Skeletal muscle tissue (tissue), 4 donors: ENCODE results near the gene XYLT2. TPM values are rescaled to one million over a fixed set of nuclear protein-coding genes. Genes with fewer than 3 reads are reported as not detected.

Experiments
- H3K27ac ChIP-seq: one replicate; pipeline ENCODE4 v1.7.0; 2013; ENCODE audit warnings: mild to moderate bottlenecking, low read depth, low read length, inconsistent platforms
- H3K27me3 ChIP-seq, 3 donors: one replicate each; pipeline ENCODE4 v1.7.0; 2013; ENCODE audit warnings: low read length in 3 of 3; ENCODE audit not compliant: control insufficient read depth in 3 of 3, insufficient read depth in 3 of 3
- H3K36me3 ChIP-seq, 3 donors: one replicate each; pipeline ENCODE4 v1.7.0; 2013; ENCODE audit warnings: low read length in 3 of 3; ENCODE audit not compliant: control insufficient read depth in 3 of 3, insufficient read depth in 3 of 3
- H3K4me1 ChIP-seq, 3 donors: one replicate each; pipeline ENCODE4 v1.7.0; 2013; ENCODE audit warnings: low read length in 3 of 3, mild to moderate bottlenecking in 3 of 3; ENCODE audit not compliant: control insufficient read depth in 3 of 3, insufficient read depth in 3 of 3
- H3K4me3 ChIP-seq, 3 donors: one replicate each; pipeline ENCODE4 v1.7.0; 2013; ENCODE audit warnings: low read length in 3 of 3
- H3K9ac ChIP-seq, 3 donors: one replicate each; pipeline ENCODE4 v1.7.0; 2013; ENCODE audit warnings: low read length in 3 of 3, mild to moderate bottlenecking in 3 of 3, moderate library complexity in 2 of 3, low read depth in 1 of 3
- H3K9me3 ChIP-seq, 3 donors: one replicate each; pipeline ENCODE4 v1.7.0; 2013; ENCODE audit warnings: low read length in 3 of 3; ENCODE audit not compliant: control insufficient read depth in 3 of 3
- total RNA-seq: library from RNA; depleted of rRNA; stranded (reverse); fragments of >200 nt; gene quantifications from one replicate; pipeline ENCODE4 v1.2.3, GENCODE V29; 2014
- donor health status: Osteomylitis.

Gene XYLT2
- total RNA-seq, 1 donor from 2014 or later, result 24.0 TPM

DNA sequence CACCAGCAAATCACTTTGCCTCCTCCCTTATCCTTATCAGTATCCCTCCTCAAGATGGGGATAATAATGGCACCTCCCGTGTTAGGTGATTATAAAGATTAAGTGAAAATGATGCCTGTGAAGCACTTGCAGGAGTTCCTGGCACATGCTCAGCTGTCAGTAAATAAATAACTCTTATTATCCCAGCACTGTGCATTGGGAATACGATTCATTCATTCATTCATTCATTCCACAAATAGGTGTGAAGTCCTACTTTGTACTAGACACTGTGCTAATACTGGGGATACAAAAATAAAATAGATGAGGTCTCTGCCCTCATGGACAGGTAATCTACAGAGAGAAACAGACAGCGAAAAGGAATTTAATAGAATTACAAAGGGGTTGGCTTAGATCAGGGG lies 2.0 kb downstream of the XYLT2 start:
- peak overlapping the region in 1 of 3 donors; percentile 45 for H3K9ac ChIP-seq
- no peaks in the 10 kb centered on the region for H3K9me3 ChIP-seq
- H3K27ac ChIP-seq, result no peak overlapping the region
- peaks cover 0 to 1% (median 0%) of the 10 kb centered on the region in 3 donors for H3K27me3 ChIP-seq
- no peak overlapping the region for H3K4me3 ChIP-seq
- no peaks in the 10 kb centered on the region for H3K36me3 ChIP-seq
- peaks cover 18 to 26% (median 20%) of the 10 kb centered on the region in 3 donors for H3K4me1 ChIP-seq

DNA sequence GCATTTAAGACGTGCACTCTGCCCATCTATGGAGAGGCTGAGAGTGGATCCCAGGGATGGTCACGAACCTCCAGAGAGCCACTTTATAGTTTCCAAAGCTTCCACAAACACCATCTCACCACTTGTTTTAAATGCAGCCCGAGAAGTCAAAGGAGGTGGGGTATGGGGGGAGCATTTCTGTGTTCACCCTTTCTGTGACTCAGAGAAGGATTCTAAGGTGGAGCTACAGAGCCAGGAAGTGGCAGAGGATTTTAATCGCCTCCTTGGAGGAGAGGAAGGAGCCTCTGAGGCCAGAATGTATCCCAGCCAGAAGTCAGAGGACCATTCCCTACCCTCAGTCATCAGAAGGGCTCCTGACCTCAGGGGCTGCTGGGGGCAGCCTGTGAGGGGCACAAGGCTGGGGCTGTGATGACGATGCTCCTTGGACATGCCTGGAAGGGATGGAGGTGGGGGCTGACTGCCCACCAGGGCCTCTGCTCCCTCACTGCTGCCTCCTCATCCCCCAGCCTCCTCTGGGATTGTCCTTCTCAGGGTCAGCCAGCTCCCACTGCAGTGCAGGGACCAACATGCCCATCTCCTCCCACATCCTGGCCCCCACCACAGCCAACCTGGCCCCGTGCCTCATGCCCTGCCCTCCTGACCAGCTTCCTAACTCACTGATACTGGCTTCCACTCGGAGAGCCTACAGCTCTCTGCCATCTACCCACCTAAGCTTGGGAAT lies 2.8 kb downstream of the XYLT2 start:
- no peak overlapping the region for H3K27ac ChIP-seq
- H3K9me3 ChIP-seq, result no peaks in the 10 kb centered on the region
- H3K9ac ChIP-seq, result peak overlapping the region in 1 of 3 donors; percentile 30

DNA sequence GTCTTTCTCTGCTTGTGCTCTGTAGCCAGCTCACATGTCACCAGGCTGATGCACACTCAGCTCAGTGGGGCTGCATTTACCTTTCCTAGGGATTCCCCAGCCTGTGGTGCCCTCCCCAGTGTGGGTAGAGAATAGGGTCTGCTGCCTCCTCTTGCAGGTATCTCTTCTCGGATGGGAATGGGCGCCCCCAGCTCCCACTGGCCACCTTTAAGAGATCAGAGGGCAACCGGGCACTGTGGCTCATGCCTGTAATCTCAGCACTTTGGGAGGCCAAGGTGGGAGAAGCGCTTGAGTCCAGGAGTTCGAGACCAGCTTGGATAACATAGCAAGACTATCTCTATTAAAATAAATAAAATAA lies 3.3 kb downstream of the XYLT2 start:
- H3K27ac ChIP-seq, result no peak overlapping the region
- peaks cover 2 to 6% (median 4%) of the 10 kb centered on the region in 3 donors for H3K36me3 ChIP-seq
- H3K4me1 ChIP-seq, result peaks cover 18 to 26% (median 20%) of the 10 kb centered on the region in 3 donors
- H3K9ac ChIP-seq, result no peak overlapping the region
- H3K27me3 ChIP-seq, result no peaks in the 10 kb centered on the region
- no peak overlapping the region for H3K4me3 ChIP-seq
- no peaks in the 10 kb centered on the region for H3K9me3 ChIP-seq

More for the DNA sequence above, 2.8 kb downstream of the XYLT2 start:
- Histone ChIP-seq H3K4me3 (no peak overlapping the region), H3K4me1 (peaks cover 18 to 26% (median 20%) of the 10 kb centered on the region in 3 donors), H3K27me3 (no peaks in the 10 kb centered on the region), H3K36me3 (peaks cover 0 to 2% (median 0%) of the 10 kb centered on the region in 3 donors)

DNA sequence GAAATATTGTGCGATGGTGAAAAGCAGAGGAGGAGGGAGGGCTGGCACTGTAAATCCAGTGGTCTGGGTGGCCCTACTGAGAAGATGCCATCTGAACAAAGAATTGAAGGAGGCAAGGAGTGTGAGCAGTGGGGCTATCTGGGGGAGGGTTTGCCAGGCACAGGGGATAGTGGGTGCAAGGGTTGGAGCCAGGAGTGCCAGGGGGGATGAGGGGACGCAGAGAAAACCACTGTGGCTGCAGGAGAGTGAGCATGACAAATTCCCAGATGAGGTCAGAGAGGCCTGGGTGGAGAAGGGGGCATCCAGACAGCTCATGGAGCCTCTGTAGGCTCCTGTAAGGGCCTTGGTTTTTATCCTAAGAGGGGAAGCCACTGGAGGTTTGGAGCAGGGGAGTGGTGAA lies 4.8 kb downstream of the XYLT2 start:
- Histone ChIP-seq H3K9ac (no peak overlapping the region), H3K4me3 (no peak overlapping the region), H3K27ac (no peak overlapping the region), H3K27me3 (no peaks in the 10 kb centered on the region), H3K36me3 (peaks cover 15 to 20% (median 19%) of the 10 kb centered on the region in 3 donors), H3K9me3 (no peaks in the 10 kb centered on the region), H3K4me1 (peaks cover 10 to 16% (median 13%) of the 10 kb centered on the region in 3 donors)

DNA sequence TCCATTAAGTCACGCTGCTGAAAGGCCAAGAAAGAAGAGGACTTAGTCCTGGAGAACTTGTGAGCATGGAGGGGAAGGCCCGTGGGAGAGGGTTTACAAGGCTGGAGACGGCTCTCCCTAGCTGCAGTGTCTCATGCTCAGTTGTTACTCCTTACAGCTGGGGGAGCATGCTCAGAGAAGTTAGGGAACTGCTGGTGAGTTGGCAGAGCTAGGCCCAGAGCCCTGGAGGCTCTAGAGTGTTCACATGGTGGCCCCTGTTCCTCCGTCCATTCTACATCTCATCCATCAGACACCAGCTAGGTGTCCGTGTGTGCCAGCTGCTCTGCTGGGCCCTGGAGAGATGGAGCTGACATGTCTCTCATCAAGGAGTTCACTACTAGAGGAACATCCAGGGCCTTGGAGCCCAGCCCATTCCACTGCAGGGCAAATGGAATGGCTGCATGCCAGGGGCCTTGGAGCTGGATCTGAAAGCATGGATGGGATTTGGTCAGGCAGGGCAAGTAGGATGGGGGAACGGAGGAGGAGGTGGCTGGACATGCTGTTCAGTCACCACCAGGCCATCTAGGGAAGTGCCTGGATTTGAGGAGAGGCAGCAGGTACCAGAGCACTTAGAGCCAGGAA lies 6.3 kb downstream of the XYLT2 start:
- H3K27ac ChIP-seq, result no peak overlapping the region
- H3K9ac ChIP-seq, result no peak overlapping the region
- peaks cover 27 to 34% (median 33%) of the 10 kb centered on the region in 3 donors for H3K36me3 ChIP-seq
- no peaks in the 10 kb centered on the region for H3K27me3 ChIP-seq
- peaks cover 3 to 10% (median 6%) of the 10 kb centered on the region in 3 donors for H3K4me1 ChIP-seq
- H3K4me3 ChIP-seq, result no peak overlapping the region
- no peaks in the 10 kb centered on the region for H3K9me3 ChIP-seq

DNA sequence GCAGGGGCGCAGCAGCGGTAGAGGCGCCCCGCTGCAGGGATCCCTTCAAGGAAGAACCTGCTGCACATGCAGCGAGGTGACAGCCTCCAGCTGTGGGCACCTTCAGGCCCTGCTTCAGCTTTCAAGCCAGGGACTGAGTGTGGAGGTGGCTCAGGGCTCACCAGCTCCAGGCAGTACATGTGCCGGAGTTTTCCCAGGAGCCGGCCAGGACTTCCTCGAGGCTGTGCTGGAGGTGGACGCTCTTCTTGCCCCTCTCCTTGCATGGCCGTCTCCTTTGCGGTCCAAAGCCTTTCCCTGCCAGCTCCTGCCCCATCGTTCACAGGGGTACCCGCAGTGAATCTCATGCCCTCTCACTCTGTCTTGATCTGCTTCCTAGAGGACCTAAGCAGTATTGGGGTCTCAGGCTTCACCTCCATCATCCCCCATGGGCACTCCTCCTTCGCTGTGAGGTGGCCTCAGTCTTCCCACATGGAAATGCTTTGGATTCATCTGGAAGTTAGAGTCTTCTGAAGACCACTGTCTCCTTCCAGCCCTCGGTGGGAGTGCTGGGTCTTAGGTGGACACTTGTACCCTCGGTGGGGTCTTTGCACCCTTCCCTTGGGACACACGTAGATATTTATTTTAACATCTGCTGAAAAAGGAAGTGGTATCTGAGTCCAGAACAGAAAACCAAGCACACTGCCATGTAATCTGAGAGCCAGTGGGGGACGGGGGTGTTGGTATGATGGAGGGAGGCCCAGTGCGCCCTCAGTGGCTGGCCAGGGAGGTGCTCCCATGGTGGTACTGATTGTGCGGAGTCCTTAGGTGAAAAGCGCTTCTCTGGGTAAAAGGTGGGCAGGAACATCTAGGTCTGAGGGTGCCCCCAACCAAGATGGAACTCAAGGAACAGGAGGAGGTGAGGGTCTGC lies 7.0 kb downstream of the XYLT2 start:
- H3K36me3 ChIP-seq, result peaks cover 33 to 38% (median 35%) of the 10 kb centered on the region in 3 donors
- H3K27me3 ChIP-seq, result no peaks in the 10 kb centered on the region
- H3K4me3 ChIP-seq, result no peak overlapping the region
- H3K9me3 ChIP-seq, result no peaks in the 10 kb centered on the region
- no peak overlapping the region for H3K9ac ChIP-seq
- H3K27ac ChIP-seq, result no peak overlapping the region
- H3K4me1 ChIP-seq, result peaks cover 0 to 3% (median 0%) of the 10 kb centered on the region in 3 donors

DNA sequence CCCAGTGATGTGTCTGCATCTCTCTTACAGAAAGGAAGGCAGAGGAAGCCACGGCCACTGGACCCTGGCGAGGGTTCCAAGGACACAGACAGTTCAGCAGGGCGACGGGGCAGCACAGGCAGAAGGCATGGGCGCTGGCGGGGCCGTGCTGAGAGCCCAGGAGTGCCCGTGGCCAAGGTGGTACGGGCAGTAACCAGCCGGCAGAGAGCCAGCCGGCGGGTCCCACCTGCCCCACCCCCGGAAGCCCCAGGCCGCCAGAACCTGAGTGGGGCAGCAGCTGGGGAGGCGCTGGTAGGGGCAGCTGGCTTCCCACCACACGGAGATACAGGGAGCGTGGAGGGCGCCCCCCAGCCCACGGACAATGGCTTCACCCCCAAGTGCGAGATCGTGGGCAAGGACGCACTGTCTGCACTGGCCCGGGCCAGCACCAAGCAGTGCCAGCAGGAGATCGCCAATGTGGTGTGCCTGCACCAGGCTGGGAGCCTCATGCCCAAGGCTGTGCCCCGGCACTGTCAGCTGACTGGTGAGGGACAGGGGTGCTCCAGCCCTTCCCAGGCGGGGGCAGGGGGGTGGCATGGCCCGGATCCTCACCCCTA lies 7.8 kb downstream of the XYLT2 start:
- Histone ChIP-seq H3K27me3 (no peaks in the 10 kb centered on the region), H3K4me3 (no peak overlapping the region), H3K27ac (no peak overlapping the region), H3K4me1 (peaks cover 0 to 2% (median 0%) of the 10 kb centered on the region in 3 donors), H3K9ac (no peak overlapping the region), H3K36me3 (peaks cover 39 to 45% (median 42%) of the 10 kb centered on the region in 3 donors), H3K9me3 (no peaks in the 10 kb centered on the region)

DNA sequence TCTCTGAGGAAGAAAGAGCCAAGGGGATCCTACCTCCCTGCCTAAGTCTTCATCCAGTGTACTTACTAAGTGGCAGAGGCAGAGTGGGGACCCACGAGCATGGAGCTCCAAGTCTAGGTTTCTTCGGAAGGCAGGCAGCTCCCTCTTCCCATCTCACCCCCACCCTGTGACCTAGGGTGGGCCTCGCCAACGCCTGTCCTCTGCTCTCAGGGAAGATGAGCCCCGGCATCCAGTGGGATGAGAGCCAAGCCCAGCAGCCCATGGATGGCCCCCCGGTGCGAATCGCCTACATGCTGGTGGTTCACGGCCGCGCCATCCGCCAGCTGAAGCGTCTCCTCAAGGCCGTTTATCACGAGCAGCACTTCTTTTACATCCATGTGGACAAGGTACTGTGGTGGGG lies 8.3 kb downstream of the XYLT2 start:
- no peak overlapping the region for H3K9ac ChIP-seq
- H3K4me3 ChIP-seq, result no peak overlapping the region
- H3K27me3 ChIP-seq, result no peaks in the 10 kb centered on the region
- no peak overlapping the region for H3K27ac ChIP-seq
- H3K36me3 ChIP-seq, result peaks cover 44 to 48% (median 45%) of the 10 kb centered on the region in 3 donors
- H3K4me1 ChIP-seq, result no peaks in the 10 kb centered on the region
- H3K9me3 ChIP-seq, result no peaks in the 10 kb centered on the region

DNA sequence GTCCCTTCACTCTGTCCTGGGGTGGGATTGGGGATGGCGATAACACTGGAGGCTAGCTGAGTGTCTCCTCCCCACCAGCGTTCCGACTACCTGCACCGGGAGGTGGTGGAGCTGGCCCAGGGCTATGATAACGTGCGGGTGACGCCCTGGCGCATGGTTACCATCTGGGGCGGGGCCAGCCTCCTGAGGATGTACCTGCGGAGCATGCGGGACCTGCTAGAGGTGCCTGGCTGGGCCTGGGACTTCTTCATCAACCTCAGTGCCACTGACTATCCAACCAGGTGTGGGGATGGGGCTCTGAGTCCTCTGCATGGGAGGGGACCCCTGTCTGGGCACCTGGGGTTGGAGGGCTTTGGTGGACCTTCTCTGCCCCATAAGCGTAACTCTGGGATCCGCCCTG lies 8.8 kb downstream of the XYLT2 start:
- Histone ChIP-seq H3K27me3 (no peaks in the 10 kb centered on the region), H3K36me3 (peaks cover 46 to 52% (median 49%) of the 10 kb centered on the region in 3 donors), H3K4me1 (peaks cover 0 to 2% (median 0%) of the 10 kb centered on the region in 3 donors), H3K9ac (no peak overlapping the region), H3K9me3 (no peaks in the 10 kb centered on the region), H3K4me3 (no peak overlapping the region), H3K27ac (no peak overlapping the region)
